HG02943 (cell line): ENCODE measurements around the gene CDY1B.
"Not testable (repeated sequence)": the region's sequence is repeated elsewhere in the genome, so short reads cannot be mapped to it uniquely, and the experiment has no call there.

Experiments
- ATAC-seq: cut with Tn5 transposase; IDR thresholded peaks from one replicate; pipeline ENCODE4 v1.9.1; 2021; ENCODE audit warnings: mild to moderate bottlenecking, low read depth, moderate library complexity; ENCODE audit not compliant: unreplicated experiment

CDY1B gene, protein sequence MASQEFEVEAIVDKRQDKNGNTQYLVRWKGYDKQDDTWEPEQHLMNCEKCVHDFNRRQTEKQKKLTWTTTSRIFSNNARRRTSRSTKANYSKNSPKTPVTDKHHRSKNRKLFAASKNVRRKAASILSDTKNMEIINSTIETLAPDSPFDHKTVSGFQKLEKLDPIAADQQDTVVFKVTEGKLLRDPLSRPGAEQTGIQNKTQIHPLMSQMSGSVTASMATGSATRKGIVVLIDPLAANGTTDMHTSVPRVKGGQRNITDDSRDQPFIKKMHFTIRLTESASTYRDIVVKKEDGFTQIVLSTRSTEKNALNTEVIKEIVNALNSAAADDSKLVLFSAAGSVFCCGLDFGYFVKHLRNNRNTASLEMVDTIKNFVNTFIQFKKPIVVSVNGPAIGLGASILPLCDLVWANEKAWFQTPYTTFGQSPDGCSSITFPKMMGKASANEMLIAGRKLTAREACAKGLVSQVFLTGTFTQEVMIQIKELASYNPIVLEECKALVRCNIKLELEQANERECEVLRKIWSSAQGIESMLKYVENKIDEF

DNA sequence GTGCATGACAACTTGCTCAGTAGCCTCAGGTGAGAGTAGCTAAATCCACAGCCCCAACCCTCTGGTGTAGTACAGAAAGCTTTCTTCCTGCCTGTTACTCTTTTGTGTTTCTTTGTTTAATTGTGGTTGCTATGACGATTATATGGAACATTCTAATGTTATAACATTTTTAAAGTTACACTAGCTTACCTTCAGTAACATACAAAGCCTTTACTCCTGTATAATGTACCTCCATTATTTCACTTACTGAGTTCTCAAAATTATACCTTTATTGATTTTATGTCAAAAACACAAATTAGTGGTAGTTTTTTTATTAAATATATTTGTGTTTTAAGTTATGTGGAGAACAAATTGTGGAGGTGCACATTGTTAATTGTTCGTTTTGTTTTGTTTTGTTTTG, at the start of gene CDY1B:
Gene CDY1B, minus strand, starts transcription at position 101 of the 400 bp plus-strand sequence. CDS start 331 bp downstream, outside the sequence.
- not testable (repeated sequence) for ATAC-seq

DNA sequence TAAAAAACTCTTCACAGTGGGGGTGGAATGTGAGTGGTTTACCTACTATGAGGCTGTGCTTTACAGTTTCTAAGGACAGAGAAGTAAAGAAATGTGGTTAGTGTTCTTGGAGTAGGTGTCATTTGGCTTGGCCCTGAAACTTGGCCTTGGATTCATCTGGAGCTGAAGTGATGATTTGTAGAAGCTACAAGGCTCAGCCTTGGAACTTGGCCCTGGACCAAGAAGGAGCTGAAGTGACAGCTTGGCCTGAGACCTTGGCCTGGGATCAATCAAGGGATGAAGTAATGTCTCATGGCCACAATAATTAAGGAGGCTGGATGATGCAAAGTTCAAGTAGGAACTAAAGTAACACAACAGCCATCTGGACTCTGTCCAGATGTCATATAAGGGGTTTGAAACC, 1.7 kb upstream of the CDY1B start:
- not testable (repeated sequence) for ATAC-seq

DNA sequence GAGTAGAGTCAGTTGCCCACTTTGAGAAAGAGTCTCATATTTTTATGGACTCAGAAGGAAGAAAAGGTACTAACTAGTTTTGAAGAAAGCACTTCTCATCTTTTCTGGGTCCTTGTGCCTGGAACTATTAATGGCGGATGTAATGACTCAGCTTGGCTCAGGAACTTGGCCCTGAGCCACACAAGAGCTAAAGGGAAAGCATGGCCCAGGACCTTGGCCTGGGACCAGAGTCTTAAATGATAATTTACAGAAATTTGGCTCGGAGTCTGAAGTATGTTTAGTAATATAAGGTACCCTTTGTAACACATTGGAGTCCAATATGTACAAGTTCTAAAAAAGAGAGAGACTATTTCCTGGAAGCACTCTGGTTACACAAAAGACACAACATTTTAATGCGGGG, 4.6 kb downstream of the CDY1B start:
- ATAC-seq = not testable (repeated sequence)

DNA sequence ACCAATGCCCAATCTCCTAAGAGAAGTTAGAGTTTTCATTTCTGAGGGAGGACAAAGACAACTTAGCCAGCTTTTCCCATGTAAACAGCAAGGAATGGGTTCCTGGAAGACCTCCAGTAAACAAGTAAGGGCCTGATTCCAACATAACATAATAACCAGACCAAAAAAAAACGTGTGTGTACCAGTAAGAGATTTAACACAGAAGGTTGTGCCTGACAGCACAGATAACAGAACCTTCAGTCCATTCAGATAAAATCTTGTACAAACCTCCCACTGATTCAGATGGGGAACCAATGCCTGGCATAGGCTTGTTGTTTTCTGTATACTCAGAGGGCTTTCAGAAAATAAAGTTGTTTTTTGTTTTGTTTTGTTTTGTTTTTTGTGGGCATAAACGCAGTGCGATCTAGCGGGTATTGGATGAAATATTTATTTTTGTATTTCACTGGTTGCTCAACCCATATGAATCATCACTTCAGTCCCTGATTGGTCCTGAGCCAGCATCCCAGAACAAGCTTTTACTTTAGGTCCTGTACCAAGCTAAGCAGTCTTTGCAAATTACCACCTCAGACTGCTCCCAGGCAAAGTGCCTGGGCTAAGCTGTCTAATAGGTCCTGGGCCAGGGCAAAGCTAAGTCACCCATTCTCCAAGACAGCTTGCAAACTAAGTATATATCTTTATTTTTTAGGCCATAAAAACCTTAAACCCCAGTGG, 8.7 kb downstream of the CDY1B start:
- ATAC-seq = not testable (repeated sequence)

DNA sequence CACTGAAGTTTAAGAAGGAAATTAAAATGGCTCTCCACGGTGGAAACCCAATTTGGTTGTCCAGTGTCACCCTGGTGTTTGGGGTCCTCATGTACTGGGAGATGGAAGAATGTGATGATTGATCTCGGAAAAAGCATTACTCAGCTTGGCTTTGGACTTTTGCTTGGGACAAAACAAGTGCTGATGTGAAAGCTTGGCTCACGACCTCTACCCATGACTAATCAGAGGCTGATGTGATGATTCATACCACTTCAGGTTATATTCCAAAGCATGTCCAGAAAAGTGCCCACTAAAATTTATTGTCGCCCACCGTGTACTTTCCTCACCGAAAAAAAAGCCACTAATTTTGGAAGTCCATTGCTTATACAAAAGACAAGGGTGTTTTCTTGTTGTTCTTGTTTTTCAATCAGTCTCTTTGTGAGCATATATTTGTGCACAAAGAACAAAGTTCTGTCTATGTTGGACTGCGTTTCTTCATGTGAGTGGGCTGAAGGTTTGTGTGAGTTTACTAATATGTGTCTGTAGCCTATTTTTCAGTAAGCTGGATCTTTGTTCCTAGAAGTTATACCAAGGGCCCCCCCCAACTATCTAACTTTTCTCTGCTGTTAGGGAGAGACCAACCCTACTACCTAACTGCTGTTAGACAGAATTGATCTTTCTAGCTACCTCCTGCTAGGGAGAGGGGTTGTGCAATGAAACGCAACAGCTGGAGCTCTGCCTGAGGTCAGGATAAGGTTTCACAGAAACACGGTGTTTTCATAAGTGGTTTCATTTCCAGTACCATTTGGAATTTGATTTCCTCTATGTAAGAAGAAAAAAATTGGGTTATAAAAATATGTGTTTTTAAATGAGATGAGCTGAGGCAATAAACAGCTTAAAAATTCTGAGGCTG, 21.4 kb downstream of the CDY1B start:
- not testable (repeated sequence) for ATAC-seq
